ENCODE data around the gene CACNG7. TPM values are rescaled to one million over a fixed set of nuclear protein-coding genes. Genes with fewer than 3 reads are reported as not detected.

CACNG7 gene, protein sequence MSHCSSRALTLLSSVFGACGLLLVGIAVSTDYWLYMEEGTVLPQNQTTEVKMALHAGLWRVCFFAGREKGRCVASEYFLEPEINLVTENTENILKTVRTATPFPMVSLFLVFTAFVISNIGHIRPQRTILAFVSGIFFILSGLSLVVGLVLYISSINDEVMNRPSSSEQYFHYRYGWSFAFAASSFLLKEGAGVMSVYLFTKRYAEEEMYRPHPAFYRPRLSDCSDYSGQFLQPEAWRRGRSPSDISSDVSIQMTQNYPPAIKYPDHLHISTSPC
- polyA plus RNA-seq = 1.4 TPM
- long read RNA-seq, donor 1, partial matches to known transcripts = 0 of 1 reads
- long read RNA-seq, donor 1, other reads (novel, unspliced or antisense) = 0 of 1 reads
- long read RNA-seq, donor 2 = 0 reads
- long read RNA-seq, donor 3 = 0 reads
- long read RNA-seq, donor 4 = 0 reads
- long read RNA-seq, donor 5 = 0 reads
- long read RNA-seq, donor 6 = 0 reads
- long read RNA-seq, donor 7, partial matches to known transcripts = 0 of 1 reads
- long read RNA-seq, donor 7, other reads (novel, unspliced or antisense) = 0 of 1 reads
- long read RNA-seq, donor 8 = 0 reads
- long read RNA-seq, donor 9, partial matches to known transcripts = 0 of 3 reads
- long read RNA-seq, donor 9, other reads (novel, unspliced or antisense) = 0 of 3 reads
- long read RNA-seq, donor 10, partial matches to known transcripts = 0 of 1 reads
- long read RNA-seq, donor 10, other reads (novel, unspliced or antisense) = 0 of 1 reads
- long read RNA-seq, donor 11 = 0 reads

DNA sequence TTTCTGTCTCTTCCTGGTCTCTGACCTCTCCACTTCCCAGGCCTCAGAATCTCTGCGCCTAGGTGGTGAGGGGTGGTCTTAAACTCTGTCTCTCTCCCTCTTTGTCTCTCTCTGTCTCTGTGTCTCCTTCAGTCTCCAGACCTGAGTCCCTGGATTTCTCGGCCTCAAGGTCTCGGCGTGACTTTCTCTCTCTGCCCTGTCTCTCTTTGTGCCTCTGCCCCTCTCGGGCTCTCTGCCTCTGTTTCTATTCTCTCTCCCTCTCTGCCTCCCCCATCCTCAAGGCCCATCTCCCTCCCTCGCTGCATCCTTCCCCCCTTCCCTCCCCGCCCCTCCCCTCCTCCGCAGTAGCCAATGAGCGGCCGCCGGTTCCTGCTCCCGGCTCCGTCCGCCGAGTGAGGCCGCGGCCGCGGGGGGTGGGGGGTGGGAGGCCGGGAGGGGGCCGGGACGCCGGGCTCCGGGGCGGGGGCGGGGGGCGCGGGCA lies at the start of gene CACNG7:
CACNG7 (plus strand) TSS at position 344 of the 481 bp plus-strand sequence. CDS start 3,554 bp downstream, outside the sequence.
- no peak for DNase-seq
- no peak within 1 kb of the TSS for H3K27ac ChIP-seq (ENCODE audit: low read length)
- no peaks in the 10 kb centered on the region for H3K4me1 ChIP-seq (ENCODE audit: control insufficient read depth, insufficient read depth, low read length)
- H3K27me3 ChIP-seq (ENCODE audit: control insufficient read depth, insufficient read depth, low read length) = peaks cover 67% of the 10 kb centered on the region
- 0% methylated on average over 4 of the region's 28 CpGs for WGBS (ENCODE audit: insufficient coverage, low lambda C conversion rate)
- H3K9me3 ChIP-seq (ENCODE audit: control insufficient read depth, low read depth, low read length) = peaks cover 4% of the 10 kb centered on the region
- H3K36me3 ChIP-seq (ENCODE audit: control insufficient read depth, insufficient read depth, low read length) = no peaks in the 10 kb centered on the region
- H3K4me3 ChIP-seq (ENCODE audit: low read length) = no peak within 1 kb of the TSS

DNA sequence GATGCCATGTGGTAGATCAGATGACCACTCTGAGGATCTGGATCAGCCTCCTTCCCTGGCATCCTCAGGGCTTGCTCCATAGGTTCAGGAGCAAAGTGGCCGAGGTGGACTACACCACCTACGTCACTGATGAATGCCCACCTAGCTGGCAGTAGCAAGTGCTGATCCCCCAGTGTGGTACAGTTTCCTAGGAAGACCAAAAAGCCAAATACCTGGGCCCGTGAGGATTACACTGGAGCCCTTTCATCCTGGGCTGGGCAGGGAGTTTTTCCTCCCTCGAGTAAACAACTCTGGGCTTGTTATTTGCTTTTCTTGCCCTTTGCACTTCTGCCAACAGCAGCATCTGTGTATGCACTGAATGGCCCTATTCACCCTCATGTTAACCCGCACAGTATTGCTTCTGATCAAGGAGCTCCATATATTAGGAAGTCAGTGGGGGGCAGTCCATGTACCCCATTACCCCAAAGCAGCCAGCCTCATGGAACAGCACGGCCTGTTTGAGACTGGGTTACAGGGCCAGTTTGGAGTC lies 44.7 kb upstream of the CACNG7 start:
- H3K4me1 ChIP-seq (ENCODE audit: control insufficient read depth, insufficient read depth, low read length) = peaks cover 37% of the 10 kb centered on the region
- no CpG with 5 or more reads among the region's 6 CpGs for WGBS (ENCODE audit: insufficient coverage, low lambda C conversion rate)
- no peaks in the 10 kb centered on the region for H3K27me3 ChIP-seq (ENCODE audit: control insufficient read depth, insufficient read depth, low read length)
- no peaks in the 10 kb centered on the region for H3K9me3 ChIP-seq (ENCODE audit: control insufficient read depth, low read depth, low read length)
- DNase-seq = peak in 1 of 2 donors; percentile 74
- H3K36me3 ChIP-seq (ENCODE audit: control insufficient read depth, insufficient read depth, low read length) = no peaks in the 10 kb centered on the region
- H3K4me3 ChIP-seq (ENCODE audit: low read length) = no peak overlapping the region
- peak overlapping the region; percentile 32 for H3K27ac ChIP-seq (ENCODE audit: low read length)

- peaks cover 40% of the 10 kb centered on the region for H3K4me1 ChIP-seq (ENCODE audit: control insufficient read depth, insufficient read depth, low read length)
- peak overlapping the region; percentile 35 for H3K4me3 ChIP-seq (ENCODE audit: low read length)
- H3K27me3 ChIP-seq (ENCODE audit: control insufficient read depth, insufficient read depth, low read length) = no peaks in the 10 kb centered on the region
- H3K9me3 ChIP-seq (ENCODE audit: control insufficient read depth, low read depth, low read length) = no peaks in the 10 kb centered on the region
- no peak for DNase-seq
- peak overlapping the region; percentile 91 for H3K27ac ChIP-seq (ENCODE audit: low read length)
- no CpG with 5 or more reads among the region's 9 CpGs for WGBS (ENCODE audit: insufficient coverage, low lambda C conversion rate)
- no peaks in the 10 kb centered on the region for H3K36me3 ChIP-seq (ENCODE audit: control insufficient read depth, insufficient read depth, low read length)
Observed at GRCh38 chr19:53865523-53865917, 43.6 kb upstream of the CACNG7 start.

- peak; percentile 54 to 77 for DNase-seq
- Histone ChIP-seq H3K27me3 (ENCODE audit: control insufficient read depth, insufficient read depth, low read length) (no peaks in the 10 kb centered on the region), H3K36me3 (ENCODE audit: control insufficient read depth, insufficient read depth, low read length) (no peaks in the 10 kb centered on the region), H3K4me1 (ENCODE audit: control insufficient read depth, insufficient read depth, low read length) (peaks cover 42% of the 10 kb centered on the region), H3K4me3 (ENCODE audit: low read length) (peak overlapping the region; percentile 35), H3K9me3 (ENCODE audit: control insufficient read depth, low read depth, low read length) (no peaks in the 10 kb centered on the region), H3K27ac (ENCODE audit: low read length) (peak overlapping the region; percentile 91)
- no CpG with 5 or more reads among the region's 50 CpGs for WGBS (ENCODE audit: insufficient coverage, low lambda C conversion rate)
Observed at GRCh38 chr19:53865918-53866864, 42.9 kb upstream of the CACNG7 start.

- H3K9me3 ChIP-seq (ENCODE audit: control insufficient read depth, low read depth, low read length) = no peaks in the 10 kb centered on the region
- no CpG with 5 or more reads among the region's 14 CpGs for WGBS (ENCODE audit: insufficient coverage, low lambda C conversion rate)
- peak overlapping the region; percentile 35 for H3K4me3 ChIP-seq (ENCODE audit: low read length)
- H3K27me3 ChIP-seq (ENCODE audit: control insufficient read depth, insufficient read depth, low read length) = no peaks in the 10 kb centered on the region
- peak in 1 of 2 donors; percentile 39 for DNase-seq
- peaks cover 42% of the 10 kb centered on the region for H3K4me1 ChIP-seq (ENCODE audit: control insufficient read depth, insufficient read depth, low read length)
- no peaks in the 10 kb centered on the region for H3K36me3 ChIP-seq (ENCODE audit: control insufficient read depth, insufficient read depth, low read length)
- H3K27ac ChIP-seq (ENCODE audit: low read length) = peak overlapping the region; percentile 91
Observed at GRCh38 chr19:53866865-53867224, 42.2 kb upstream of the CACNG7 start.

GRCh38 chr19:53867225-53868090 lies 41.6 kb upstream of the CACNG7 start, which contains the start of gene MYADM:
MYADM (plus strand) TSS chr19:53867883; CDS start chr19:53873530, 5,647 bp downstream.
- WGBS (ENCODE audit: insufficient coverage, low lambda C conversion rate) = no CpG with 5 or more reads among the region's 37 CpGs
- Histone ChIP-seq H3K4me3 (ENCODE audit: low read length) (peak within 1 kb of the TSS; percentile 81), H3K27ac (ENCODE audit: low read length) (peak within 1 kb of the TSS; percentile 91), H3K36me3 (ENCODE audit: control insufficient read depth, insufficient read depth, low read length) (no peaks in the 10 kb centered on the region), H3K4me1 (ENCODE audit: control insufficient read depth, insufficient read depth, low read length) (peaks cover 42% of the 10 kb centered on the region), H3K27me3 (ENCODE audit: control insufficient read depth, insufficient read depth, low read length) (no peaks in the 10 kb centered on the region), H3K9me3 (ENCODE audit: control insufficient read depth, low read depth, low read length) (no peaks in the 10 kb centered on the region)
- peak; percentile 97 to 98 for DNase-seq

- peaks cover 42% of the 10 kb centered on the region for H3K4me1 ChIP-seq (ENCODE audit: control insufficient read depth, insufficient read depth, low read length)
- H3K4me3 ChIP-seq (ENCODE audit: low read length) = peak overlapping the region; percentile 81
- no CpG with 5 or more reads among the region's 37 CpGs for WGBS (ENCODE audit: insufficient coverage, low lambda C conversion rate)
Observed at GRCh38 chr19:53868091-53868891, 40.8 kb upstream of the CACNG7 start.

GRCh38 chr19:53868892-53869804 lies 39.9 kb upstream of the CACNG7 start:
- Histone ChIP-seq H3K4me1 (ENCODE audit: control insufficient read depth, insufficient read depth, low read length) (peaks cover 38% of the 10 kb centered on the region), H3K27me3 (ENCODE audit: control insufficient read depth, insufficient read depth, low read length) (no peaks in the 10 kb centered on the region), H3K9me3 (ENCODE audit: control insufficient read depth, low read depth, low read length) (no peaks in the 10 kb centered on the region), H3K27ac (ENCODE audit: low read length) (peak overlapping the region; percentile 77), H3K36me3 (ENCODE audit: control insufficient read depth, insufficient read depth, low read length) (peaks cover 13% of the 10 kb centered on the region), H3K4me3 (ENCODE audit: low read length) (peak overlapping the region; percentile 81)
- peak; percentile 80 to 88 for DNase-seq
- WGBS (ENCODE audit: insufficient coverage, low lambda C conversion rate) = 0% methylated on average over 6 of the region's 75 CpGs

More at GRCh38 chr19:53868091-53868891, 40.8 kb upstream of the CACNG7 start:
- peaks cover 4% of the 10 kb centered on the region for H3K36me3 ChIP-seq (ENCODE audit: control insufficient read depth, insufficient read depth, low read length)
- peak overlapping the region; percentile 77 for H3K27ac ChIP-seq (ENCODE audit: low read length)
- H3K9me3 ChIP-seq (ENCODE audit: control insufficient read depth, low read depth, low read length) = no peaks in the 10 kb centered on the region
- no peaks in the 10 kb centered on the region for H3K27me3 ChIP-seq (ENCODE audit: control insufficient read depth, insufficient read depth, low read length)
- peak; percentile 57 to 60 for DNase-seq
